GM12874 (cell line): ENCODE measurements around the gene TBC1D5.

Source experiments
- CTCF ChIP-seq: IDR thresholded peaks from 2 replicates; pipeline ENCODE4 v1.5.1; 2011; ENCODE audit warnings: low read depth, mild to moderate bottlenecking, control low read depth, low read length, moderate library complexity; ENCODE audit not compliant: insufficient read depth

The TBC1D5 gene

GRCh38 chr3:17749705-17750293 is 7.4 kb upstream of the TBC1D5 start:
- TF ChIP-seq CTCF, result no peak

GRCh38 chr3:17749281-17749680 is 6.8 kb upstream of the TBC1D5 start:
- TF ChIP-seq CTCF, result no peak

- no peak for TF ChIP-seq CTCF
These were observed 5.4 kb upstream of the TBC1D5 start for GRCh38 chr3:17747890-17748247.

- TF ChIP-seq CTCF, result no peak
These were observed 4.9 kb upstream of the TBC1D5 start for GRCh38 chr3:17747174-17747889.

GRCh38 chr3:17745894-17746293 is 3.5 kb upstream of the TBC1D5 start:
- TF ChIP-seq CTCF, result no peak

- no peak for TF ChIP-seq CTCF
These were observed 2.9 kb upstream of the TBC1D5 start for GRCh38 chr3:17745301-17745700.

- TF ChIP-seq CTCF, result no peak
These were observed 2.3 kb upstream of the TBC1D5 start for GRCh38 chr3:17744693-17745092.

- TF ChIP-seq CTCF, result no peak
These were observed 1.2 kb upstream of the TBC1D5 start for GRCh38 chr3:17743658-17743995.
